ENCODE measurements around the gene PTCD2. TPM values are rescaled to one million over a fixed set of nuclear protein-coding genes. Genes with fewer than 3 reads are reported as not detected.

PTCD2 gene
- total RNA-seq: 1 to 10 TPM; 2.2 to 5.3 (median 2.8) TPM
- 1 to 10 TPM in 1 of 2 donors, under 1 TPM in 1; 0.80 to 2.5 TPM for polyA plus RNA-seq

GRCh38 chr5:72319976-72320752 lies at the start of gene PTCD2, which contains the start of gene MRPS27:
TSS of gene PTCD2 (plus strand) at chr5:72320373. CDS start at chr5:72320383, 10 bp downstream.
TSS of gene MRPS27 (minus strand) at chr5:72320240. CDS start at chr5:72320221, 19 bp downstream.
- intact Hi-C loops (cut with DNase I): loop anchor here in 2 of 3 donors (10.0 kb wide), 1 partner anchor 175 kb away; no protein-coding TSS in a partner anchor
- Histone ChIP-seq H3K36me3 (peaks cover 0 to 12% (median 0%) of the 10 kb centered on the region in 3 donors), H3K9me3 (no peaks in the 10 kb centered on the region), H3K27ac (peak within 1 kb of the TSS; percentile 29 to 62 (median 50)), H3K27me3 (no peaks in the 10 kb centered on the region), H3K4me3 (peak within 1 kb of the TSS; percentile 37 to 93 (median 55)), H3K4me1 (peaks cover 0 to 13% (median 0%) of the 10 kb centered on the region in 3 donors)
- ATAC-seq: peak; percentile 100
- FAIRE-seq: peak; percentile 49
- no peak for TF ChIP-seq CTCF (IDR thresholded peaks at IDR 0.05)
- WGBS, 2 donors: 0 to 1% methylated on average over 39 to 40 of the region's 40 CpGs
- DNase-seq: peak; percentile 90 to 97 (median 96)

- no peak overlapping the region for H3K27ac ChIP-seq
- intact Hi-C loops (cut with DNase I): no loop called here
- FAIRE-seq: no peak
- ATAC-seq: no peak
- no peak for DNase-seq
- no peak overlapping the region for H3K4me3 ChIP-seq
- H3K9me3 ChIP-seq: no peaks in the 10 kb centered on the region
- 89 to 91% methylated on average over 3 of the region's 3 CpGs for WGBS, 2 donors
- TF ChIP-seq CTCF (IDR thresholded peaks at IDR 0.05): no peak
- no peaks in the 10 kb centered on the region for H3K36me3 ChIP-seq
- no peaks in the 10 kb centered on the region for H3K27me3 ChIP-seq
- peaks cover 0 to 8% (median 0%) of the 10 kb centered on the region in 3 donors for H3K4me1 ChIP-seq
These were observed 48.5 kb upstream of the PTCD2 start for GRCh38 chr5:72271702-72272101.

- ATAC-seq (no peak), DNase-seq (no peak), FAIRE-seq (no peak)
- no peak for TF ChIP-seq CTCF (IDR thresholded peaks at IDR 0.05)
- no peaks in the 10 kb centered on the region for H3K9me3 ChIP-seq
- H3K27me3 ChIP-seq: no peaks in the 10 kb centered on the region
- no peaks in the 10 kb centered on the region for H3K36me3 ChIP-seq
- H3K27ac ChIP-seq: no peak overlapping the region
- intact Hi-C loops (cut with DNase I): no loop called here
- H3K4me1 ChIP-seq: peaks cover 0 to 8% (median 0%) of the 10 kb centered on the region in 3 donors
- no peak overlapping the region for H3K4me3 ChIP-seq
- WGBS, 2 donors: 81 to 88% methylated on average over 4 of the region's 4 CpGs
These were observed 47.8 kb upstream of the PTCD2 start for GRCh38 chr5:72272398-72272797.

- no peaks in the 10 kb centered on the region for H3K36me3 ChIP-seq
- DNase-seq: no peak
- no peak for TF ChIP-seq CTCF (IDR thresholded peaks at IDR 0.05)
- no peak overlapping the region for H3K27ac ChIP-seq
- intact Hi-C loops (cut with DNase I): no loop called here
- H3K4me3 ChIP-seq: no peak overlapping the region
- no peak for ATAC-seq
- H3K9me3 ChIP-seq: no peaks in the 10 kb centered on the region
- H3K27me3 ChIP-seq: no peaks in the 10 kb centered on the region
- no peak for FAIRE-seq
- 94 to 95% methylated on average over 7 of the region's 7 CpGs for WGBS, 2 donors
- peaks cover 0 to under 1% (median 0%) of the 10 kb centered on the region in 3 donors for H3K4me1 ChIP-seq
These were observed 46.6 kb upstream of the PTCD2 start for GRCh38 chr5:72273547-72273946.
